GM18907 (cell line): ENCODE measurements around the gene MAP3K15.
"Not testable (repeated sequence)": the region's sequence is repeated elsewhere in the genome, so short reads cannot be mapped to it uniquely, and the experiment has no call there.

ENCODE experiments used
- ATAC-seq: cut with Tn5 transposase; IDR thresholded peaks from one replicate; pipeline ENCODE4 v1.9.1; 2021; ENCODE audit warnings: mild to moderate bottlenecking, moderate library complexity; ENCODE audit not compliant: unreplicated experiment

The MAP3K15 gene

GRCh38 chrX:19541196-19541595 lies 25.9 kb upstream of the MAP3K15 start:
- no peak for ATAC-seq

- no peak for ATAC-seq
These were observed 24.8 kb upstream of the MAP3K15 start for GRCh38 chrX:19540076-19540475.

GRCh38 chrX:19539665-19540064 lies 24.4 kb upstream of the MAP3K15 start:
- no peak for ATAC-seq

- no peak for ATAC-seq
These were observed 20.2 kb upstream of the MAP3K15 start for GRCh38 chrX:19535476-19535875.

GRCh38 chrX:19532709-19533108 lies 17.4 kb upstream of the MAP3K15 start:
- no peak for ATAC-seq

GRCh38 chrX:19517965-19518364 lies 2.7 kb upstream of the MAP3K15 start:
- no peak for ATAC-seq

- no peak for ATAC-seq
These were observed 352 bp upstream of the MAP3K15 start for GRCh38 chrX:19515615-19516105.

GRCh38 chrX:19513383-19513782 lies 1.9 kb downstream of the MAP3K15 start:
- no peak for ATAC-seq

- ATAC-seq, result peak; percentile 54
These were observed 2.3 kb downstream of the MAP3K15 start for GRCh38 chrX:19512961-19513360.

GRCh38 chrX:19512359-19512758 lies 2.9 kb downstream of the MAP3K15 start:
- no peak for ATAC-seq

GRCh38 chrX:19511796-19512195 lies 3.5 kb downstream of the MAP3K15 start:
- not testable (repeated sequence) for ATAC-seq

GRCh38 chrX:19496711-19497110 lies 18.6 kb downstream of the MAP3K15 start:
- ATAC-seq, result no peak

GRCh38 chrX:19487520-19488200 lies 27.6 kb downstream of the MAP3K15 start:
- ATAC-seq, result no peak

GRCh38 chrX:19479458-19479857 lies 35.9 kb downstream of the MAP3K15 start:
- ATAC-seq, result no peak

GRCh38 chrX:19468383-19468782 lies 46.9 kb downstream of the MAP3K15 start:
- not testable (repeated sequence) for ATAC-seq

- ATAC-seq, result no peak
These were observed 52.4 kb downstream of the MAP3K15 start for GRCh38 chrX:19462879-19463278.

- ATAC-seq, result no peak
These were observed 53.1 kb downstream of the MAP3K15 start for GRCh38 chrX:19462231-19462630.

GRCh38 chrX:19457662-19458061 lies 57.6 kb downstream of the MAP3K15 start:
- no peak for ATAC-seq

GRCh38 chrX:19448077-19448476 lies 67.2 kb downstream of the MAP3K15 start:
- ATAC-seq, result no peak

- ATAC-seq, result no peak
These were observed 68.9 kb downstream of the MAP3K15 start for GRCh38 chrX:19446397-19446796.

- not testable (repeated sequence) for ATAC-seq
These were observed 69.5 kb downstream of the MAP3K15 start for GRCh38 chrX:19445772-19446171.

GRCh38 chrX:19443869-19444526 lies 71.3 kb downstream of the MAP3K15 start:
- no peak for ATAC-seq
